Measurements from ENCODE around the gene KCNMA1.

The KCNMA1 gene

DNA sequence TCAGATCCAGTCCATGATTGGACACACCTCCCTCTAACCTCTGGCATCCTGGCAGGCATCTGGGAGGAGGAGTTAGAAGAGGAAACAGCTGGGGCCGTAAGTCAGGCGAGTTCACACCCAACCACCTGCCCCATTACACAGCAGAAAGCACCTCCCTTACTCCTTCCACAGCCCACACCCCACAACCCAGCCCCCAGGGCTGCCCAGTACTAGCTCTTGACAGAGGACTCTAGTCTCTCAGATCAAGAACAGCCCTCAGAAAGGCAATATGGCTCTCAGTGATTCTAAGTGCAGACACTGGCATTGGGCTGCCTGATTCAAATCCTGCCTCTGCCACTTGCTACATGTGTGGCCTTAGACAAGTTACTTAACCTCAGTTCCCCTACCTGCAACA lies 34.1 kb downstream of the KCNMA1 start:
- H3K9me3 ChIP-seq (ENCODE audit: control insufficient read depth, low read length): no peaks in the 10 kb centered on the region
- H3K27ac ChIP-seq (ENCODE audit: low read depth, low read length, severe bottlenecking): no peak overlapping the region
- WGBS, 2 experiments (ENCODE audit: insufficient coverage in 2 of 2): no CpG with 5 or more reads among the region's 2 CpGs

DNA sequence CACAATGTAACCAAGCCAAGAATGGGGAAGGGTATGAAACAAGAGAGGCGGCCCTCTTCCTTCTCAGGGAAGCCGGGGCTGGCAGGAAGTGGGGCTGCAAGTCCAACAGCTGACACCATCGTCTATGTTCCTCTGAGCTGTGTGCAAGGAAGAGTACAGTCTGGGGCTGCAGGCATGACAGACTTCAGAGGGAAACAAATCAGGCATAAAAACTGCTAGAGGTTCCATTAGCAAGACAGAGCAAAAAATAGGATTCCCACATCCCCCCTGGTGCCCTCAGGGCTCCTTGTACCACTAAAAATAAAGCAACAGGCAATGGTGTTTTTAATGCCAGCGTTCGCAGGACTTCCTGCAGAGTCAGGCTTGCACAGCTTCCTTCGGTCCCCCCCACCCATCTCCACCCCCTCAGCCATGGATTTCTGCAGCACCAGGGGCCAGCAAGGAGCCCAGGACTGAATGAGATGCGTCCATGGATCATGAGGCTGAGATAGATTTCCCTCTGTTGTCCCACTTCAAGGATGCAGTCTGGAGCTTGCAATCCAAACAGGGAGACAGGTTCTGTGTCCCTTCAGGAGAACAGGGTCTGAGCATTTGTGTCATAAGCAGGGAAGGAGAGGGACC lies 34.6 kb downstream of the KCNMA1 start:
- no peaks in the 10 kb centered on the region for H3K36me3 ChIP-seq (ENCODE audit: control insufficient read depth, insufficient read depth, low read length)
- H3K4me3 ChIP-seq (ENCODE audit: extremely low read depth, insufficient read depth, low read length, poor library complexity, severe bottlenecking): no peak overlapping the region
- no peaks in the 10 kb centered on the region for H3K9me3 ChIP-seq (ENCODE audit: control insufficient read depth, low read length)
- 48 to 70% methylated on average over 3 to 7 of the region's 7 CpGs for WGBS, 2 experiments (ENCODE audit: insufficient coverage in 2 of 2)
- H3K4me1 ChIP-seq (ENCODE audit: control insufficient read depth, insufficient read depth, low read length, poor library complexity, severe bottlenecking): peaks cover 15% of the 10 kb centered on the region
- no peak overlapping the region for H3K27ac ChIP-seq (ENCODE audit: low read depth, low read length, severe bottlenecking)

More for the DNA sequence above, 34.1 kb downstream of the KCNMA1 start:
- peaks cover 15% of the 10 kb centered on the region for H3K4me1 ChIP-seq (ENCODE audit: control insufficient read depth, insufficient read depth, low read length, poor library complexity, severe bottlenecking)
- H3K4me3 ChIP-seq (ENCODE audit: extremely low read depth, insufficient read depth, low read length, poor library complexity, severe bottlenecking): no peak overlapping the region
- no peaks in the 10 kb centered on the region for H3K36me3 ChIP-seq (ENCODE audit: control insufficient read depth, insufficient read depth, low read length)

DNA sequence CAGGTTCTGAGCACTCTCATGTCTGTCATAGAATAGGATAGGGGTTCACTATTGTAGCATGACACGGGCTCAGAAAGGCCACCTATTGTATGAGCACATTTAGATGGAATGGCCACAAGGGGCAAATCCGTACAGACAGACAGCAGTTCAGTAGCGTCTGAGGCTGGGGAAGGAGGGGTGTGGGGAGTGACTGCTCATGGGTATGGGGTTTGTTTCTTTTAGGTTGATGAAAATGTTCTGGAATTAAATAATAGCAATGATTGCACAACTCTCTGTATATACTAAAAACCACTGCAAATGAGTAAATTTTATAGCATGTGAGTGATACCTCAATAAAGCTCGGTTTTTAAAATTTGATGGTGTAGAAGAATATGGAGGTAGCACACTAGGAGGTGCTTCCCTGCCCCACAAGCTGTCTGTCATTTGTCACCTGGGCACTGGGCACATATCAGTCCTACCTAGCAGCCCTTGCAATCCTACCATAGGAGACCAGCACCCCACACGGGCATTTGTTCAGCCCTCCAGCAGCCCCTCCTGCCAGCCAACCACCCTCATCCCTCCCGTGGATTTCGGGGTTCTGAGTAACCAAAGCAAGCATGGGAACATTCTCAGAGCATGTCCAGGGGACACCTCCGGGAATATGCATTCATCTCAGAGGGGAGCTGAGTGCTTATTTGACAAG lies 35.2 kb downstream of the KCNMA1 start:
- Histone ChIP-seq H3K9me3 (ENCODE audit: control insufficient read depth, low read length) (no peaks in the 10 kb centered on the region), H3K4me1 (ENCODE audit: control insufficient read depth, insufficient read depth, low read length, poor library complexity, severe bottlenecking) (peaks cover 15% of the 10 kb centered on the region), H3K4me3 (ENCODE audit: extremely low read depth, insufficient read depth, low read length, poor library complexity, severe bottlenecking) (no peak overlapping the region), H3K36me3 (ENCODE audit: control insufficient read depth, insufficient read depth, low read length) (no peaks in the 10 kb centered on the region), H3K27ac (ENCODE audit: low read depth, low read length, severe bottlenecking) (no peak overlapping the region)
- 93 to 95% methylated on average over 5 of the region's 8 CpGs for WGBS, 2 experiments (ENCODE audit: insufficient coverage in 2 of 2)

DNA sequence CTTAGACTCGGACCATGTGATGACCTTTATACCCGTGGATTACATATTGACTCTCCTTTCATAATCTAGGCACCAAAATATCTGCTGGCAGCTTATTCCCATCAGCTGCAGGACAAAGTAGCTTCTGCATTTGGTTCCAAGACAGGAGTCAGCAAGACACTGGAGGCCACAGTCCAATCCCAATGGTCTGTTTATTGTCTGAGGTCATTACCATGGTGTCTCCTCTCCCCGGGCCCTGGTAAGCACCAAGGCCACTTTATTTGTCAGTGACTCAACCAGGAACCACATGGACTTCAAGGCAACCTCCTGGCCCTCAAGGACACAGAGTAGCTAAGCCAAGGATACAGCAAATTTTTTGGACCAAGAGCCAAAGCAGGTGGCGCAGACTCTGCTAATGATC lies 36.1 kb downstream of the KCNMA1 start:
- Histone ChIP-seq H3K4me1 (ENCODE audit: control insufficient read depth, insufficient read depth, low read length, poor library complexity, severe bottlenecking) (peaks cover 15% of the 10 kb centered on the region), H3K4me3 (ENCODE audit: extremely low read depth, insufficient read depth, low read length, poor library complexity, severe bottlenecking) (no peak overlapping the region), H3K36me3 (ENCODE audit: control insufficient read depth, insufficient read depth, low read length) (no peaks in the 10 kb centered on the region), H3K9me3 (ENCODE audit: control insufficient read depth, low read length) (no peaks in the 10 kb centered on the region), H3K27ac (ENCODE audit: low read depth, low read length, severe bottlenecking) (no peak overlapping the region)
- 93% methylated on average over 4 of the region's 4 CpGs for WGBS, 2 experiments (ENCODE audit: insufficient coverage in 2 of 2)

DNA sequence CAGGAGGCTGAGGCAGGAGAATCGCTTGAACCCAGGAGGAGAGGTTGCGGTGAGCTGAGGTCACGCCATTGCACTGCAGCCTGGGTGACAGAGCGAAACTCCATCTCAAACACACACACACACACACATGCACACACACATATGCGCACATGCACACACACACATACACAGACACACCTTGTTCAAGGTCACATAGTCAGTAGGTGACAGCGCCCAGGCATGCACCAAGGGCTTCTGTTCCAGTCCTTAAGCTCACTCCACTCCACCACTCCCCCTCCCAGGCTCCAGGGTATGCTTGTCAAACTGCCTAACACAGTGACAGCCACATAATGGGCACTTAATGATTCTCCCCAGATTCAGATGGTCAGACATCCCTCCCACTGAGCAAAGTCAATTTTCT lies 37.0 kb downstream of the KCNMA1 start:
- WGBS, 2 experiments (ENCODE audit: insufficient coverage in 2 of 2): 100% methylated on average over 3 to 4 of the region's 6 CpGs
- Histone ChIP-seq H3K27ac (ENCODE audit: low read depth, low read length, severe bottlenecking) (no peak overlapping the region), H3K4me1 (ENCODE audit: control insufficient read depth, insufficient read depth, low read length, poor library complexity, severe bottlenecking) (peaks cover 15% of the 10 kb centered on the region)

DNA sequence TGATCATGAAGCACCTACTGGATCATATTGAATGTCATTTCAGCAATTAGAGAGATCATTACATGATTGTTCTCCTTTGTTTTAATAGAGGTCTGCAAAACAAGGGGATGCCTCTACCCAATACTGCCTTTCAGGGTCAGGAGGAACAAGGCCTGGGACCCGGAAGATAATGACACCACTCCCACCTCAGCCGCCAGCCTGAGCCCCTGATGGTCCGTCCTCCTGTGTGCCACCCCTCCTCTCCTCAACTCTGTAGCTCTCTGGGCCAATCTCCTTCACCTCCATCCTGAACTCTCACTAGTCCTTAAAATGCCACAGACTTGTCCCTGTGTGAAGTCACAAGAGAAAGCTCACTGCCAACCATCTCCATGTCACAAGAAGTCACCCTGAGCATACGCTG lies 38.0 kb downstream of the KCNMA1 start:
- H3K36me3 ChIP-seq (ENCODE audit: control insufficient read depth, insufficient read depth, low read length): no peaks in the 10 kb centered on the region
- no peaks in the 10 kb centered on the region for H3K9me3 ChIP-seq (ENCODE audit: control insufficient read depth, low read length)
- H3K4me1 ChIP-seq (ENCODE audit: control insufficient read depth, insufficient read depth, low read length, poor library complexity, severe bottlenecking): peaks cover 15% of the 10 kb centered on the region
- 96 to 98% methylated on average over 4 of the region's 4 CpGs for WGBS, 2 experiments (ENCODE audit: insufficient coverage in 2 of 2)
- no peak overlapping the region for H3K27ac ChIP-seq (ENCODE audit: low read depth, low read length, severe bottlenecking)
- no peak overlapping the region for H3K4me3 ChIP-seq (ENCODE audit: extremely low read depth, insufficient read depth, low read length, poor library complexity, severe bottlenecking)

More for the DNA sequence above, 37.0 kb downstream of the KCNMA1 start:
- H3K9me3 ChIP-seq (ENCODE audit: control insufficient read depth, low read length): no peaks in the 10 kb centered on the region
- no peaks in the 10 kb centered on the region for H3K36me3 ChIP-seq (ENCODE audit: control insufficient read depth, insufficient read depth, low read length)
- H3K4me3 ChIP-seq (ENCODE audit: extremely low read depth, insufficient read depth, low read length, poor library complexity, severe bottlenecking): no peak overlapping the region

DNA sequence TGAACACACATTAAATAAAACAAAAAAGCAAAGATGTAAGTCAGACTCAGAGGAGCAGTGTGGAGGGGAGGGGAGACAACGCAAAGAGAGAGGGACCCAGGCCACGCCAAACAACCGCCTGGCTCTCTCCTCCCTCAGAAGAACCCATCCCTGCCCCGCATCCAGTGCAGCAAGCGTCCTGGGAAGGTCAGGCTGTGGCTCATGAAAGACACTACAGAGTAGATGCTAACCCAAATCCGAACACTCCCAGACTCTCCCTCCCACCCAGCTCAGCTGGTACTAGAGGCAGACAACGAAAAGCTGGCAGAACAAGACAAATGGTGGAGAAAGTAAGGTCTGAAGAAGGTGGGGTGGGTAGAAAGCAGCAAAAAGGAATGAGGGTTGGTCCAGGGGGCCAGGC lies 39.0 kb downstream of the KCNMA1 start:
- no peak overlapping the region for H3K4me3 ChIP-seq (ENCODE audit: extremely low read depth, insufficient read depth, low read length, poor library complexity, severe bottlenecking)
- WGBS, 2 experiments (ENCODE audit: insufficient coverage in 2 of 2): 88 to 100% methylated on average over 1 to 2 of the region's 7 CpGs

DNA sequence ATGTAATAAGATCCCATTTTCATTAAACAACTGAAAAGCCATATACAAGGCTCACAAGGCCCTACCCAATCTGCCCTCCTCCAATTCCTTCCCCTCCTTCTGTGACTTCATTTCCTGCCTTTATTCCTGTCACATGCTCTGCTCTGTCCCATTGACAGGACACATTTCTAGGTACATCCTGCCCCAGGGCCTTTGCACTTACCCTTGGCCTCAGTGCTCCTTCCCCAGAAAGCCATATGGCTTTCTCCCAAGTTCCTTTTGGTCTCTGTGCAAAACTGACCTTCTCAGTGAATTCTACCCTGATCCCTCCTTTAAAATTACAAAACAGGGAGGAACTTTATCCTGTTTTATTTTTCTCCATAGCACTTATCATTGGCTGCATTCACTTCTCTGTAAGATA lies 40.0 kb downstream of the KCNMA1 start:
- Histone ChIP-seq H3K4me3 (ENCODE audit: extremely low read depth, insufficient read depth, low read length, poor library complexity, severe bottlenecking) (no peak overlapping the region), H3K27ac (ENCODE audit: low read depth, low read length, severe bottlenecking) (no peak overlapping the region), H3K4me1 (ENCODE audit: control insufficient read depth, insufficient read depth, low read length, poor library complexity, severe bottlenecking) (peaks cover 1% of the 10 kb centered on the region), H3K36me3 (ENCODE audit: control insufficient read depth, insufficient read depth, low read length) (no peaks in the 10 kb centered on the region), H3K9me3 (ENCODE audit: control insufficient read depth, low read length) (no peaks in the 10 kb centered on the region)

More for the DNA sequence above, 39.0 kb downstream of the KCNMA1 start:
- no peaks in the 10 kb centered on the region for H3K9me3 ChIP-seq (ENCODE audit: control insufficient read depth, low read length)
- H3K36me3 ChIP-seq (ENCODE audit: control insufficient read depth, insufficient read depth, low read length): no peaks in the 10 kb centered on the region
- no peak overlapping the region for H3K27ac ChIP-seq (ENCODE audit: low read depth, low read length, severe bottlenecking)
- peaks cover 12% of the 10 kb centered on the region for H3K4me1 ChIP-seq (ENCODE audit: control insufficient read depth, insufficient read depth, low read length, poor library complexity, severe bottlenecking)

DNA sequence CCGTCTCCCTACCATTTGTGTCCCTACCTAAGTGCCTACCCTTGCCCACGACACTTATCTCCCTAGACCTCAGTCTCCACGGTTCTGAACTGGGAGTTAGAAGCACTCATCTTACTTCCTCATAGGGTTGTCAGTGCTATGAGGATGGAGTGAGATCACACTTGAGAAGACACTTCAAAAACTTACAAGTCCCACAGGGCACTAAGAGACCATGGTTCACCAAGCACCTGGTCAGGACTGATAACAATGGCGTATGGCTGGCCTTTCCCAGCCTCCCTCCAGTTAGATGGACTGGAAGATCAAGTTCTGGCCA lies 43.2 kb downstream of the KCNMA1 start:
- Histone ChIP-seq H3K9me3 (ENCODE audit: control insufficient read depth, low read length) (no peaks in the 10 kb centered on the region), H3K4me3 (ENCODE audit: extremely low read depth, insufficient read depth, low read length, poor library complexity, severe bottlenecking) (no peak overlapping the region), H3K4me1 (ENCODE audit: control insufficient read depth, insufficient read depth, low read length, poor library complexity, severe bottlenecking) (no peaks in the 10 kb centered on the region), H3K36me3 (ENCODE audit: control insufficient read depth, insufficient read depth, low read length) (no peaks in the 10 kb centered on the region), H3K27ac (ENCODE audit: low read depth, low read length, severe bottlenecking) (no peak overlapping the region)
- WGBS, 2 experiments (ENCODE audit: insufficient coverage in 2 of 2): 80 to 100% methylated on average over 1 to 2 of the region's 4 CpGs

DNA sequence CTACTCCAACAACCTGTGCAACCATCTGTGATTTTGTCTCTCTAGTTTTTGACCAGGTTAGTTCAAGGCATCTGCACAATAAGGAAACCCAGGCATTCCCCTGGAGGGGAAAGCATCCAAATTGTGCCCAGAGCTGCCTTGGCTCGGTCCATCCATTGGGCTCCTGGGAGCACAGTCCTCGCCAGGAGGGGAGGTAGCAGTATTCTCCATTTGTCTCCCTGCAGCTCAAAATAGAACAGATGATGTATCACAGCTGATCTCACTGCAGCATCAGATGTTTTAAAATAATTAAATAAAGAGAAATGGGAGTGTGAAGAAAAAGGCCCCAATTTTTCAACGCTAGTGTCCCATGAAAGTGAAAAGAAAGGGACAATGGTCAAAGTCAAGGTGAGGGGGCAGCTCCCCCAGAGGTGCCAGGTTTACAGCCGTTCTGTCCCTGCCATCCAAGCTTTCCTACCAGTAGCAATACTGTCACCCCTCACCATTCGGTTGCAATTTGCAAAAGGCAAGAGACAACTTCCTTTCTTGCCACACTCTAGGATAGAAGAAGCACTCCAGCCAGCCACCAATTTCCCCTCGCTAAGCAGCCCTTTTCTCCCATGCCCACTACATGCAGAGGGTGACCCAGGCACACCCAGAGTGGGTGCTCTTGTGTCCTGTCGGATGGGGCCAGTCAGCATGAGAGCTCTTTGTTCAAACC lies 43.7 kb downstream of the KCNMA1 start:
- Histone ChIP-seq H3K4me1 (ENCODE audit: control insufficient read depth, insufficient read depth, low read length, poor library complexity, severe bottlenecking) (no peaks in the 10 kb centered on the region), H3K27ac (ENCODE audit: low read depth, low read length, severe bottlenecking) (no peak overlapping the region), H3K9me3 (ENCODE audit: control insufficient read depth, low read length) (no peaks in the 10 kb centered on the region), H3K4me3 (ENCODE audit: extremely low read depth, insufficient read depth, low read length, poor library complexity, severe bottlenecking) (no peak overlapping the region), H3K36me3 (ENCODE audit: control insufficient read depth, insufficient read depth, low read length) (no peaks in the 10 kb centered on the region)
- 94 to 96% methylated on average over 3 to 6 of the region's 7 CpGs for WGBS, 2 experiments (ENCODE audit: insufficient coverage in 2 of 2)

Data from mesodermal cell (in vitro differentiated cells).